Keratinocyte (primary cell): ENCODE measurements around the gene HCN2. TPM values are rescaled to one million over a fixed set of nuclear protein-coding genes. Genes with fewer than 3 reads are reported as not detected.
"Not testable (repeated sequence)": the region's sequence is repeated elsewhere in the genome, so short reads cannot be mapped to it uniquely, and the experiment has no call there.

Experiments used
- DNase-seq: peaks from one replicate; pipeline ENCODE4 v3.0.0-alpha.2; 2011; ENCODE audit warnings: low read depth, missing footprints, low spot score
- FAIRE-seq: peaks from 2 replicates; lab custom pipeline; 2011; peaks lifted over from hg19 to GRCh38; lab: Jason Lieb, UNC
- H2AFZ ChIP-seq: 2 replicates; pipeline ENCODE4 v1.6.0; 2012; ENCODE audit warnings: low read length, control low read depth, inconsistent platforms; ENCODE audit not compliant: control insufficient read depth
- H3K27ac ChIP-seq: 2 replicates; pipeline ENCODE4 v1.5.1; 2011; ENCODE audit warnings: low read length; ENCODE audit not compliant: control insufficient read depth, insufficient read depth
- H3K27me3 ChIP-seq: 3 replicates; pipeline ENCODE4 v1.6.0; 2011; ENCODE audit warnings: low read length; ENCODE audit not compliant: control insufficient read depth, insufficient read depth; ENCODE audit errors: extremely low read depth
- H3K36me3 ChIP-seq, 2 experiments: 2 replicates in 1 of 2; 3 replicates in 1 of 2; pipeline ENCODE4 v1.5.1; 2011; ENCODE audit warnings: low read length in 2 of 2, mild to moderate bottlenecking in 1 of 2; ENCODE audit not compliant: control insufficient read depth in 2 of 2, insufficient read depth in 2 of 2; ENCODE audit errors: extremely low read depth in 1 of 2
- H3K4me1 ChIP-seq: 3 replicates; pipeline ENCODE4 v1.5.1; 2011; ENCODE audit warnings: low read length; ENCODE audit not compliant: control insufficient read depth, insufficient read depth; ENCODE audit errors: extremely low read depth
- H3K4me2 ChIP-seq: 3 replicates; pipeline ENCODE4 v1.6.0; 2011; ENCODE audit warnings: low read depth, low read length; ENCODE audit not compliant: control insufficient read depth, insufficient read depth; ENCODE audit errors: extremely low read depth
- H3K4me3 ChIP-seq, 3 experiments: fragments of 200-600 bp in 1 of 3; sonication (generic) in 1 of 3; 2 replicates in 2 of 3; 3 replicates in 1 of 3; pipeline ENCODE4 v1.5.1; 2011 to 2016; ENCODE audit warnings: low read length in 3 of 3, mild to moderate bottlenecking in 3 of 3, control low read depth in 2 of 3, inconsistent platforms in 1 of 3, low read depth in 1 of 3, mixed read lengths in 1 of 3, mixed run types in 1 of 3, moderate library complexity in 1 of 3; ENCODE audit not compliant: control insufficient read depth in 2 of 3, insufficient read depth in 2 of 3; ENCODE audit errors: extremely low read depth in 1 of 3
- H3K79me2 ChIP-seq: 2 replicates; pipeline ENCODE4 v1.6.0; 2012; ENCODE audit warnings: low read length; ENCODE audit not compliant: control insufficient read depth, insufficient read depth
- H3K9ac ChIP-seq: 3 replicates; pipeline ENCODE4 v1.6.0; 2011; ENCODE audit warnings: low read length; ENCODE audit not compliant: control insufficient read depth, insufficient read depth; ENCODE audit errors: extremely low read depth
- H3K9me1 ChIP-seq: 3 replicates; pipeline ENCODE4 v1.6.0; 2011; ENCODE audit warnings: low read length; ENCODE audit not compliant: control insufficient read depth, insufficient read depth; ENCODE audit errors: extremely low read depth
- H3K9me3 ChIP-seq: 2 replicates; pipeline ENCODE4 v1.5.1; 2012; ENCODE audit warnings: low read depth, low read length; ENCODE audit not compliant: control insufficient read depth
- H4K20me1 ChIP-seq: 3 replicates; pipeline ENCODE4 v1.6.0; 2011; ENCODE audit warnings: low read length; ENCODE audit not compliant: control insufficient read depth, insufficient read depth; ENCODE audit errors: extremely low read depth
- EZH2 ChIP-seq: IDR thresholded peaks from one replicate; pipeline ENCODE4 v1.6.1; 2012; ENCODE audit warnings: inconsistent platforms, mild to moderate bottlenecking, low read length, moderate library complexity
- dilution Hi-C: fragments of 300-500 bp; cut with MboI; formaldehyde crosslinking; loops from one replicate; pipeline ENCODE4 v1.7.0; 2020; ENCODE audit warnings: low sequenced_read_pairs; ENCODE audit not compliant: extremely low pct_ligation_motif_present
- polyA plus RNA-seq, 5 experiments: library from polyadenylated mRNA; depleted of rRNA in 3 of 5; stranded (reverse) in 3 of 5; stranded (forward) in 1 of 5; unstranded in 1 of 5; fragments of >200 nt; gene quantifications; 1 replicate in 1 of 5; 2 replicates in 3 of 5; 3 replicates in 1 of 5; pipeline versions ENCODE4 v1.2.1 to v1.2.3, GENCODE V29; 2011 to 2012; ENCODE audit warnings: missing spikeins in 2 of 5, low read depth in 1 of 5, low replicate concordance in 1 of 5
- TF ChIP-seq, protein P1 (sequence below), 3 experiments: IDR thresholded peaks in 1 of 3; conservative IDR thresholded peaks in 1 of 3; optimal IDR thresholded peaks in 1 of 3; 2 replicates in 2 of 3; 3 replicates in 1 of 3; pipeline versions ENCODE3 to v1.5.1; 2011; ENCODE audit warnings: low read length in 3 of 3, mild to moderate bottlenecking in 3 of 3, moderate library complexity in 2 of 3, control low read depth in 1 of 3, inconsistent platforms in 1 of 3; ENCODE audit not compliant: insufficient read depth in 2 of 3; ENCODE audit errors: extremely low read depth in 1 of 3

HCN2 gene
- polyA plus RNA-seq, 1 donor (not counting 4 experiments of a cell fraction or from before 2014, with no cell fraction given), result 0.13 TPM

DNA sequence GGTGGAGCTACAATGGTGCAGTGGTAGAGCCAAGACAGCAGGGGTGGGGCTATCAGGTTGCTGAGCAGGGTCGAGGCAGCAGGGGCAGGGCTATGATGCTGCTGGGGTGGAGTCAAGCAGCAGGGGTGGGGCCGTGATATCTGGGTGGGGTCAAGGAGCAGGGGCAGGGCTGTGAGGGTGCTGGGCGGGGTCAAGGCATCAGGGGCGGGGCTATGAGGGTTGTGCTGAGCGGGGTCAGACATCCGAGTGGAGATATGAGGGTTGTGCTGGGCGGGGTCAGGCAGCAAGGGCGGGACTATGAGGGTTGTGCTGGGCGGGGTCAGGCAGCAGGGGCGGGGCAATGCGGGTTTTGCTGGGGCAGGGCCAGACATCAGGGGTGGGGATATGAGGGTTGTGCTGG, 14.7 kb downstream of the HCN2 start:
- Histone ChIP-seq H2AFZ (no peak overlapping the region), H4K20me1 (no peaks in the 10 kb centered on the region), H3K27me3 (peaks cover 3% of the 10 kb centered on the region), H3K9me3 (no peaks in the 10 kb centered on the region), H3K27ac (no peak overlapping the region), H3K9me1 (no peaks in the 10 kb centered on the region), H3K4me2 (no peak overlapping the region), H3K4me3 (no peak overlapping the region), H3K4me1 (no peaks in the 10 kb centered on the region), H3K36me3 (no peaks in the 10 kb centered on the region), H3K9ac (no peak overlapping the region), H3K79me2 (no peaks in the 10 kb centered on the region)
- FAIRE-seq (no peak), DNase-seq (no peak)
- dilution Hi-C loops, result no loop called here
- TF ChIP-seq, protein P1, sequence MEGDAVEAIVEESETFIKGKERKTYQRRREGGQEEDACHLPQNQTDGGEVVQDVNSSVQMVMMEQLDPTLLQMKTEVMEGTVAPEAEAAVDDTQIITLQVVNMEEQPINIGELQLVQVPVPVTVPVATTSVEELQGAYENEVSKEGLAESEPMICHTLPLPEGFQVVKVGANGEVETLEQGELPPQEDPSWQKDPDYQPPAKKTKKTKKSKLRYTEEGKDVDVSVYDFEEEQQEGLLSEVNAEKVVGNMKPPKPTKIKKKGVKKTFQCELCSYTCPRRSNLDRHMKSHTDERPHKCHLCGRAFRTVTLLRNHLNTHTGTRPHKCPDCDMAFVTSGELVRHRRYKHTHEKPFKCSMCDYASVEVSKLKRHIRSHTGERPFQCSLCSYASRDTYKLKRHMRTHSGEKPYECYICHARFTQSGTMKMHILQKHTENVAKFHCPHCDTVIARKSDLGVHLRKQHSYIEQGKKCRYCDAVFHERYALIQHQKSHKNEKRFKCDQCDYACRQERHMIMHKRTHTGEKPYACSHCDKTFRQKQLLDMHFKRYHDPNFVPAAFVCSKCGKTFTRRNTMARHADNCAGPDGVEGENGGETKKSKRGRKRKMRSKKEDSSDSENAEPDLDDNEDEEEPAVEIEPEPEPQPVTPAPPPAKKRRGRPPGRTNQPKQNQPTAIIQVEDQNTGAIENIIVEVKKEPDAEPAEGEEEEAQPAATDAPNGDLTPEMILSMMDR (optimal IDR thresholded peaks at IDR 0.05 in 1 of 3, IDR thresholded peaks at IDR 0.05 in 1 of 3, conservative IDR thresholded peaks at IDR 0.05 in 1 of 3; ENCODE audit: extremely low read depth in 1 of 3, insufficient read depth in 2 of 3, low read length in 3 of 3), result no peak
- TF ChIP-seq EZH2, result no peak

DNA sequence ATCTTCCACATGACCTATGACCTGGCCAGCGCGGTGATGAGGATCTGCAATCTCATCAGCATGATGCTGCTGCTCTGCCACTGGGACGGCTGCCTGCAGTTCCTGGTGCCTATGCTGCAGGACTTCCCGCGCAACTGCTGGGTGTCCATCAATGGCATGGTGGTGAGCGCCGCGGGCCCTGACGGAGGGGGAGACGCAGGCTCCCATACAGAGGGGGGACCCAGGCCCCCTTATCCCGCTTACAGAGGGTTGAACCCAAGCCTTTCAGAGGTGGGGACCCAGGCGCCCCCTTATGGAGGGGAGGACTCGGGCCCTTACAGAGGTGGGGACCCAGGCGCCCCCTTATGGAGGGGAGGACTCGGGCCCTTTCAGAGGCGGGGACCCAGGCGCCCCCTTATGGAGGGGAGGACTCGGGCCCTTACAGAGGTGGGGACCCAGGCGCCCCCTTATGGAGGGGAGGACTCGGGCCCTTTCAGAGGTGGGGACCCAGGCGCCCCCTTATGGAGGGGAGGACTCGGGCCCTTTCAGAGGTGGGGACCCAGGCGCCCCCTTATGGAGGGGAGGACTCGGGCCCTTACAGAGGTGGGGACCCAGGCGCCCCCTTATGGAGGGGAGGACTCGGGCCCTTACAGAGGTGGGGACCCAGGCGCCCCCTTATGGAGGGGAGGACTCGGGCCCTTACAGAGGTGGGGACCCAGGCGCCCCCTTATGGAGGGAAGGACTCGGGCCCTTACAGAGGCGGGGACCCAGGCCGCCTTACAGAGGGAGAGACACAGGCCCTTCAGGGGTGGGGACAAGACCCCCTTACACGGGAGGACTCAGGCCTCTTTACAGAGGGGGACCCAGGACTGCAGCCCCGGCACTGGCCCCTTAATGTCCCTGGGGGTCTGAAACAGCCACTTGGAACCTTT, 15.6 kb downstream of the HCN2 start:
- FAIRE-seq, H3K79me2 ChIP-seq, H3K36me3 ChIP-seq, H3K4me2 ChIP-seq, H3K9me1 ChIP-seq, H4K20me1 ChIP-seq, DNase-seq, H3K9ac ChIP-seq, H3K27me3 ChIP-seq, H2AFZ ChIP-seq, dilution Hi-C loops, H3K27ac ChIP-seq, H3K9me3 ChIP-seq, H3K4me1 ChIP-seq, H3K4me3 ChIP-seq: not testable (repeated sequence)
